Measurements from ENCODE around the gene AGT. TPM values are rescaled to one million over a fixed set of nuclear protein-coding genes. Genes with fewer than 3 reads are reported as not detected.

Gene AGT
- total RNA-seq, 3 donors from 2014 or later (not counting 1 experiment from before 2014, with no cell fraction given): not detected

DNA sequence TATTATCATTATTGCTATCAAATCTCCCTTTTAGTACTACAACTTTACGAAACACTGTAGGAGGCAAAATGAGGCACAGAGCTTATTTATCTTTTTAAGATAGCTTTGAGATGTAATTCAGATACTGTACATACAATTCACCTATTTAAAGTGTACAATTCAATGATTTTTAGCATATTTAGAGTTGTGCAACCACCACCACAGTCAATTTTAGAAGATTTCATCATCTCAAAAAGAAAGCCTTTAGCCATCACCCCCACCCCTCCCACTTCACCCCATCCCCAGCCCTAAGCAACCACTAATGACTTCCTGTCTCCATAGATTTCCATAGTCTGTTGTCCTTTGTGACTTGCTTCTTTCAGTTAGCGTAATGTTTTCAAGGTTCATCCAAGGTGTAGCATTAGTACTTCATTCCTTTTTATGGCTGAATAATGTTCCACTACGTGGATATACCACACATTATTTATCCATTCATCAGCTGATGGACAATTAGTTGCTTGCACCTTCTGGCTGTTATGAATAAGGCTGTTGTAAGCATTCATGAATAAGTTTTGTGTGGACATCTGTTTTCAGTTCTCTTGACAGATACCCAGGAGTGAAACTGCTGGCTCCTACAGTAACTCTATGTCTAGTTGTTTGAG is 23.8 kb upstream of the AGT start:
- no peak for ATAC-seq
- no peaks in the 10 kb centered on the region for H3K4me1 Mint-ChIP-seq
- Histone ChIP-seq H3K4me1 (ENCODE audit: control insufficient read depth, insufficient read depth, low read length) (no peaks in the 10 kb centered on the region), H3K9me3 (ENCODE audit: control insufficient read depth, insufficient read depth, low read length) (no peaks in the 10 kb centered on the region), H3K4me3 (ENCODE audit: low read length) (no peak overlapping the region), H3K27ac (ENCODE audit: low read length) (no peak overlapping the region), H3K36me3 (ENCODE audit: control insufficient read depth, insufficient read depth, low read length) (no peaks in the 10 kb centered on the region), H3K27me3 (ENCODE audit: control insufficient read depth, insufficient read depth, low read length) (no peaks in the 10 kb centered on the region)
- DNase-seq: no peak
- H3K27me3 Mint-ChIP-seq (ENCODE audit: low read depth in 2 of 2): peaks cover 8 to 13% of the 10 kb centered on the region in 2 donors
- H3K27ac Mint-ChIP-seq: no peak overlapping the region
- intact Hi-C loops (cut with micrococcal nuclease): no loop called here
- no peak overlapping the region for H3K4me3 Mint-ChIP-seq
- TF ChIP-seq, protein P1, sequence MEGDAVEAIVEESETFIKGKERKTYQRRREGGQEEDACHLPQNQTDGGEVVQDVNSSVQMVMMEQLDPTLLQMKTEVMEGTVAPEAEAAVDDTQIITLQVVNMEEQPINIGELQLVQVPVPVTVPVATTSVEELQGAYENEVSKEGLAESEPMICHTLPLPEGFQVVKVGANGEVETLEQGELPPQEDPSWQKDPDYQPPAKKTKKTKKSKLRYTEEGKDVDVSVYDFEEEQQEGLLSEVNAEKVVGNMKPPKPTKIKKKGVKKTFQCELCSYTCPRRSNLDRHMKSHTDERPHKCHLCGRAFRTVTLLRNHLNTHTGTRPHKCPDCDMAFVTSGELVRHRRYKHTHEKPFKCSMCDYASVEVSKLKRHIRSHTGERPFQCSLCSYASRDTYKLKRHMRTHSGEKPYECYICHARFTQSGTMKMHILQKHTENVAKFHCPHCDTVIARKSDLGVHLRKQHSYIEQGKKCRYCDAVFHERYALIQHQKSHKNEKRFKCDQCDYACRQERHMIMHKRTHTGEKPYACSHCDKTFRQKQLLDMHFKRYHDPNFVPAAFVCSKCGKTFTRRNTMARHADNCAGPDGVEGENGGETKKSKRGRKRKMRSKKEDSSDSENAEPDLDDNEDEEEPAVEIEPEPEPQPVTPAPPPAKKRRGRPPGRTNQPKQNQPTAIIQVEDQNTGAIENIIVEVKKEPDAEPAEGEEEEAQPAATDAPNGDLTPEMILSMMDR (IDR thresholded peaks at IDR 0.05): no peak
- no peaks in the 10 kb centered on the region for H3K9me3 Mint-ChIP-seq
- 92% methylated on average over 1 of the region's 3 CpGs for WGBS (ENCODE audit: insufficient coverage)
- H3K36me3 Mint-ChIP-seq: no peaks in the 10 kb centered on the region

DNA sequence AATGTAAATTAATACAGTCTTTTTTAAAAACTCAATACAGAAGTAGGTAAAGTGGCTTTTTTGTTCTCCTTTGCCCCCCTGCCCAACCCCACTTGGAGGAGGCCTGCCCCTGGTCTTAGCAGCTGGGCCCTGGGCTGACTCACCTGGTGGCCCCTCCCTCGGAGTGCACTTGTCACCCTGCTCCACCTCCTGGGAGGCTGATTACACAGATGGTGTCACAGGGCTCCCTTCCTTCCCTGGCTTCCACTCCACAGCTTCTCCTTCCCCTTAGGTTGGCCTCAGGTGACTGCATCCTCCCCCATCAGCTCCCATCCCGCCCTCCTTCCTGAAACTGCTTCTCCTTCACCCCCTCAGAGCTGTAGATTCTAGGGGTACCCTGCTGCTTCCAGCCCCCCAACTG is 21.5 kb upstream of the AGT start:
- 42% methylated on average over 2 of the region's 2 CpGs for WGBS (ENCODE audit: insufficient coverage)
- intact Hi-C loops (cut with micrococcal nuclease): no loop called here
- no peak for DNase-seq

DNA sequence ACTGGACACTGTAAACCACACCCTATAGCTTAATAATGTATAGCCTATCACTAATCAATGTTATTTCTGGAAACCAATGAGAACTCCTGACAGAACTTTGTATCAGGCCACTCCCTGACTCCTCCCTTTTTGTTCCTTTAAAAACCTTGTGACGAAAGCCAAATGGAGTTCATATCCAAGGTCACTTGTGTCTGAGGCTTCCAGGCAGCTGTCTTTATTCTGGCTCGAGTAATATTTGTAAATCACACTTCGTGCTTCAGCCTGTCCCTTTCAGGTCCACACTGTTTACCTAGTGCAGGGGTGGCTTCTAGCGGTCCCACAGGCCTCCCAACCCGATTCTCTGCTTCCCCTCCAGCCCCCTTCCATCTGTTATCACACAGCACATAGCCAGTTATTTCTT is 17.1 kb upstream of the AGT start:
- no peak for DNase-seq
- Mint-ChIP-seq H3K9me3 (no peaks in the 10 kb centered on the region), H3K27ac (no peak overlapping the region), H3K36me3 (no peaks in the 10 kb centered on the region), H3K4me1 (no peaks in the 10 kb centered on the region), H3K27me3 (ENCODE audit: low read depth in 2 of 2) (peaks cover 7 to 26% of the 10 kb centered on the region in 2 donors), H3K4me3 (no peak overlapping the region)
- no peak overlapping the region for H3K27ac ChIP-seq (ENCODE audit: low read length)
- ATAC-seq: no peak
- no peaks in the 10 kb centered on the region for H3K4me1 ChIP-seq (ENCODE audit: control insufficient read depth, insufficient read depth, low read length)
- H3K27me3 ChIP-seq (ENCODE audit: control insufficient read depth, insufficient read depth, low read length): no peaks in the 10 kb centered on the region
- TF ChIP-seq, protein P1 (IDR thresholded peaks at IDR 0.05): no peak
- no peaks in the 10 kb centered on the region for H3K36me3 ChIP-seq (ENCODE audit: control insufficient read depth, insufficient read depth, low read length)
- H3K9me3 ChIP-seq (ENCODE audit: control insufficient read depth, insufficient read depth, low read length): no peaks in the 10 kb centered on the region
- H3K4me3 ChIP-seq (ENCODE audit: low read length): no peak overlapping the region
- 75% methylated on average over 5 of the region's 5 CpGs for WGBS (ENCODE audit: insufficient coverage)
- intact Hi-C loops (cut with micrococcal nuclease): no loop called here

More for the DNA sequence above, 21.5 kb upstream of the AGT start:
- H3K27me3 Mint-ChIP-seq (ENCODE audit: low read depth in 2 of 2): peaks cover 0 to 13% of the 10 kb centered on the region in 2 donors
- H3K4me1 ChIP-seq (ENCODE audit: control insufficient read depth, insufficient read depth, low read length): no peaks in the 10 kb centered on the region
- H3K36me3 ChIP-seq (ENCODE audit: control insufficient read depth, insufficient read depth, low read length): no peaks in the 10 kb centered on the region
- no peak for ATAC-seq
- H3K9me3 Mint-ChIP-seq: no peaks in the 10 kb centered on the region
- TF ChIP-seq, protein P1 (IDR thresholded peaks at IDR 0.05): no peak
- no peaks in the 10 kb centered on the region for H3K27me3 ChIP-seq (ENCODE audit: control insufficient read depth, insufficient read depth, low read length)
- H3K9me3 ChIP-seq (ENCODE audit: control insufficient read depth, insufficient read depth, low read length): no peaks in the 10 kb centered on the region
- H3K27ac ChIP-seq (ENCODE audit: low read length): no peak overlapping the region
- no peaks in the 10 kb centered on the region for H3K4me1 Mint-ChIP-seq
- no peak overlapping the region for H3K4me3 Mint-ChIP-seq
- H3K4me3 ChIP-seq (ENCODE audit: low read length): no peak overlapping the region
- H3K36me3 Mint-ChIP-seq: no peaks in the 10 kb centered on the region
- H3K27ac Mint-ChIP-seq: no peak overlapping the region

Measured in natural killer cell (primary cell).